Measurements from ENCODE around the gene SETBP1.
A peak's percentile ranks its signal among the peaks of the same experiment; 100 is the strongest.
"Not testable (repeated sequence)": the region's sequence is repeated elsewhere in the genome, so short reads cannot be mapped to it uniquely, and the experiment has no call there.

SETBP1 gene

GRCh38 chr18:44704135-44704789 is 23.6 kb downstream of the SETBP1 start:
- no peak for DNase-seq (ENCODE audit: low read depth)

DNA sequence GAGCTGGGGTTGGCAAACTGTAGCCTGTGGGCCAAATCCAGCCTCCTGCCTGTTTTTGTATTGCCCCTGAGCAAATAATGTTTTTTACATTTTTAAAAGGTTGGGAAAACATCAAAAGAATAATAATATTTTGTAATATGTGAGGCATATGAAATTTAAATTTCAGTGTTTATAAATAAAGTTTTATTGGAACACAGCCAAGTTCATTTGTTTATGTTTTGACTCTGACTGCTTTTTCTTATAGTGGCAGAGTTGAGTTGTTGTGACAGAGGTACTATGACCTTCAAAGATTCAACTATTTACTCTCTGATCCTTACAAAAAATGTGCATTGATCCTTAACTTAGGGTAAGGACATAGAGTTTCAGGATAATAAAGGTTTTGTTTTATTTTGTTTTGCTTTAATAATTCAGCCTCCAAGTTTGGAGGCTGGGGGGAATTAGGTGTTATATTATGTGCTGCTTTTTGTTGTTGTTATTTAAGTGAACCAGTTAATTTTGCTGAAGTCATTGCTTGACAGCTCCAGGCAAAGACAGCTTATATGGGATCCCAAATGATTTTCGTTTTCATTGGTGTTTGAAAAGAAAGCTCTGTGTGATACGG is 24.5 kb downstream of the SETBP1 start:
- no peak for DNase-seq (ENCODE audit: low read depth)

- no peak for DNase-seq (ENCODE audit: low read depth)
Measured at GRCh38 chr18:44708451-44709083, 27.9 kb downstream of the SETBP1 start.

DNA sequence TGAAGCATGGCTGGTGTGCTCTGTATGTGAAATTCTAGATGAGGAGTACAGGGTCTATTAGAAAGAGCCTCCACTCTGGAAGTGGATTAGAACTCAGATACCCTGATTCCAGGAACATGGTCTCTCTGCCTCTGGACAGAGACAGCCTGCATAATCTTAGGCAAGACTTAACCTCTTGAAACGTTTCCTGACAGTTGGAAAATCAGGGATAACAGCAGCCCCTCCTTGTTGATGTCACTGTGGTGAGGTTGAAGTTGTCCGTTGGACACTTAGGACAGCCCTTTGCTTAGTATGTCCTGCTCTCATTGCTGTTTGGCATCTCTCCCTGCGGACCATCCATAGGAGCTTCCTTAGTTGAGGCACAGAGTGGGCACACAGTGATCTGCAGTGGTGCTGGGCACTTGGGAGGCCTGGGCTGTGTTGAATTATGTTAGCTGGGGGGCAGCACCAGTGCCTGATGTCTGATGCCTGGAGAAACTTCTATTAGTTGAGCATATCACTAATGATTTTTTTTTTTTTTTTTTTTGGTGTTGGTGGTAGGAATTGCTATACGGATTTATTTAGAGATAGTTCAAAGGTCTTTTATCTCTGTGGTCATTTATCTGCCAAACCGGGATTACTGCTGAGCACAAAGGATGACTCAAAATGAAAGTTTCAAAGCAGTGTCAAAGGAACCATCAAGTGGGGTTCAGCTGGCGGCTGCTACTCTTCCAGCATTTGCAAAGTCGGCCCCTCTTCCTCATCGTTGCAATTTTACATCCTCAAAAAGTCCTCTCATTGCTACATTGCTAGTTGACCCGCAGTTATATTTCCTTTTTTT is 28.8 kb downstream of the SETBP1 start:
- DNase-seq (ENCODE audit: low read depth): no peak

DNA sequence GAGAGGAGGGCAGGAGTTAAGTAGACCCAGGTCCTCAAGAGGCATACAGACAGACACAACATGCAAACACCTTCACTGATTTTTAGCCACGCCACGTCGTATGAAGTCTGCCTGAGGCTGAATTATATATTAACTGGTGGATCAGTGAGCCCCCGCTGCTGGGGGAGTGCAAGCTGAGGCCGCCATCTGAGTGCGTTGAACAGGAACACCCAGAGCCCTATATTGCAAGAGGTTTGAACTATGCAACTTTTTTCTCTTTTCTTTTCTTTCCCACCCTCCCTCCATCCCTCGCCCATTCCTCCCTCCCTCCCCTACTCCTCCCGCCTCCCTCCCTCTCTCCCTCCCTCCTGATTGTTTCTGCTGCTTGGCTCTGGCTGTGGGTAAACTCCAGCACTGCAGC is 30.2 kb downstream of the SETBP1 start:
- no peak for DNase-seq (ENCODE audit: low read depth)

- DNase-seq (ENCODE audit: low read depth): no peak
Measured at GRCh38 chr18:44712025-44712424, 31.3 kb downstream of the SETBP1 start.

- no peak for DNase-seq (ENCODE audit: low read depth)
Measured at GRCh38 chr18:44713435-44713834, 32.7 kb downstream of the SETBP1 start.

DNA sequence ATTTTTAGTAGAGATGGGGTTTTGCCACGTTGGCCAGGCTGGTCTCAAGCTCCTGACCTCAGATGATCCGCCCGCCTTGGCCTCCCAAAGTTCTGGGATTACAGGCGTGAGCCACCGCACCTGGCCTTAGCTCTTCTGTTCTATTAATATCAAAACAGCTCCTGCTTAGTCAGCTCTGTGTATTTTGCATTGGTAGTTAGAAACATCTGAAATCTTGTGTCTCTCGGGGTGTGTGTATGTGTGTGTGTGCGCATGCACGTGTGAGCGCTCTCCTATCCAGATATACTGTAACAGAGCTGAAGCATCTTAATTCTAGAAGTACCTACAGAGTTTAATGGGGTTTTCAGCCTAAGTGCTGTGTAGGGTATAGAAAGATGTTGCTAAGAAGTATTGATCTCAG is 33.7 kb downstream of the SETBP1 start:
- no peak for DNase-seq (ENCODE audit: low read depth)

DNA sequence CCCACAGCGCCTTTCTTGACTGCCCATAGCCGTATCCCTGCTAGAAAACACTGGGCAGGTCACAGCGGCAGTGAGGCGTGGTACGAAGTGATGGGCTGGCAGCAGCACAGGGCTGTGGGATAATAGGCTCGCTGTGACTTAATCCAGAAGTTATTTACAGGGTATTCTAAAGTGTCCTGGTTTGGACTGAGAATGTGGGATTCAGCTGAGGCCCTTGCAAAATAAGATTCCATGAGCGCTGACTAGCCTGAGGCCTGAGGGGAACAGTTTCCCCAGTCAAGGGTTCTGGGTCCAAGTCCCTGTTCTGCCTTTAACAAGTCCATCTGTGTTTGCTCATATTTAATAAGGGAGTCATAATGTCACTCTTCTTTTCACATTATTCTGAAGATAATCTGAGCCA is 34.6 kb downstream of the SETBP1 start:
- DNase-seq (ENCODE audit: low read depth): no peak

- no peak for DNase-seq (ENCODE audit: low read depth)
Measured at GRCh38 chr18:44715842-44716241, 35.2 kb downstream of the SETBP1 start.

- DNase-seq (ENCODE audit: low read depth): no peak
Measured at GRCh38 chr18:44716697-44717163, 36.0 kb downstream of the SETBP1 start.

DNA sequence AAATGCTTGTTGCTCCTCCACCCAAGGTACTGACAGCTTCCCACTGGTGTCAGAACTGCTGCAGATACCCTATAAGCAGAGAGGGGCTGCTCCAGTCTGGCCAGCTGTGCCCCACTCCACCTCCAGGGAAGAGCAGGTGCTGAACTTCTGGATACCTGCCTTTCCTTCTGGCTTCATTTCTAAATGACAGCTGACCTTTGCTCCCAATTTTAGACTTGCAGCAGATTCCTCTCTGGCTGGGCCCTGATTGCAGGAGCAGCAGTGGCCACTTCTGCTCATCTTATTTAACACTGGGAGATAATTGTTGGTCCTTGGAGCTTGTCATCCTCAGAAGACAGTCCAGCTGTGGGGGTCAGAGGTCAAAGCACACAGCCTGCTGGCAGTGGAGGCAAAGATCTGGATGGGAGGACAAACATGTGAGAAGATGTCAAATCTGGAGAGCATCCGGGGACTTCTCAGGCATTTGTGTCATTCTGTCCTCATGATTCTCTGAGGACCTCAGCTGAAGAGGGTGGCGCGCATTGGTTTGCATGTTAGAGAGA is 38.9 kb downstream of the SETBP1 start:
- no peak for DNase-seq (ENCODE audit: low read depth)

DNA sequence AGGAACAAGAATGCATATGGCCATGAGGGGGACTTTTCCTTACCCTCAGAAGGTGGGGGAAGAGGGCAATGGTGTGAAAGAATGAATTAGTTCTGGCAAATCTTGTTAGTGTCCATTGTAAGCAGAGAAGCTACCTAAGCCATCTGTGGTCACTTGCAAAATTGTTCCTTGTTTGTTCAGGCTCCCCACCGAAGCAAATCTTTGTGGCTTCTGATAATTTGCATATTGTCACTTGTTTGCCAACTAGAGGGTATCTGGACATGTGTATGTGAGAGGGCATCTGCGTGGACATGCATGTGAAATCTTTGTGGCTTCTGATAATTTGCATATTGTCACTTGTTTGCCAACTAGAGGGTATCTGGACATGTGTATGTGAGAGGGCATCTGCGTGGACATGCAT is 41.1 kb downstream of the SETBP1 start:
- not testable (repeated sequence) for DNase-seq (ENCODE audit: low read depth)

- DNase-seq (ENCODE audit: low read depth): no peak
Measured at GRCh38 chr18:44723411-44723810, 42.7 kb downstream of the SETBP1 start.

GRCh38 chr18:44724105-44724778 is 43.6 kb downstream of the SETBP1 start:
- no peak for DNase-seq (ENCODE audit: low read depth)

GRCh38 chr18:44725300-44726058 is 44.8 kb downstream of the SETBP1 start:
- DNase-seq (ENCODE audit: low read depth): no peak

DNA sequence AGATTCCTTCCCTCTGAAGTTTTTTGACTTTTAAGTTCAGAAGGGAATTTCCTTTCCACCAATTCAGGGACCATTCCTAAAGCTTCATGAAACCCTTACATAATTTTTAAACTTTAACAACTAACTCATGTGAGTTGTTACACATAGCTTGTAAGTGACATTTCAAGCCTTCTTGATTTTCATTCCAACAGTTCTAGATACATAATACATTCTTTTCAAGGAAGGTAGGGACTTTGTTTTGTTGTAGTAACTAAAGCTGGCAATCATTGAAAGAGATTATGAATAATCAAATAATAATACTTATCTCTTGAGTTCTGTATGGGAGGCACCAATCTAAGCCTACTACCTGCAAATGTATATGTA is 45.4 kb downstream of the SETBP1 start:
- DNase-seq (ENCODE audit: low read depth): no peak

DNA sequence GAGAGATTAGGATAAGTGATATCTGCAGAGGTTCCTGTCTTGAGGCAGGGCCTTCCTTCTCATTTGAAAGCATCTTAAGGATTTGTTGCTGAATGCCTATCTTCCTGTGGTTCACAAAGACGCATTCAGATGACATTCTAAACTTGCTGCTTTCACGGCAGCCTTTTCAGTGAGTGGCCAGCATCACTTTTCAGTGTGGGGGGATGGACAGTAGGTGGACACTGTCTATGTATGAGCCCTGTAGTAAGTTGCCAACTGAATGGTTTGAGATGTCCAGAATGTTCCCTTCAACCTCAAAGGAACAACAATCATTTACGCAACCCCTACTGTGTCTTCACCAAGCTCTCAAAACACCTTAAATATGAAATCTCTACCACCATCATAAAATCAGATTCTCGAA is 46.6 kb downstream of the SETBP1 start:
- DNase-seq (ENCODE audit: low read depth): no peak

DNA sequence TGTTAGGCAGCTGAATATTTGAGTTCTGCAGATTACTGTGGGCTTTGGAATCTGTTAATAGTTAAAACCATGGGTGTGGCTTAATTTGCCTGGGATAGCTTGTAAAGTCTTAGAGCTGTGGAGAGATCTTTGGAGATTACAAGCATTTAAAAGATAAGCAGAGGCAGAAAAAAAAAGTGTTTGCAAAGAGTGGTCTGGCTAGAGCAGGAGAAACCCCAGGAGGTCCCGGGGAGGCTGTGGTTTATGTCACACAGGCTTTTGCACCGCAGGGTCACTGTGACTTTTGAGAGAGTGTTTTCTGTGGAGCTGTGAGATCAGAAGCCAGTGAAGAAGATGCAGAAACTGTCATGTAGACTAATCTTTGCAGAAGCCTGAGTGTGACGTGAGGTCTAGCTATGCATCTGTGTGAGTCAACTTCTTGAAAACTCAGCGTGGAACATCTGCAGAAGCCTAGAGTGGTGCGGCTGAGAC is 49.0 kb downstream of the SETBP1 start:
- peak; percentile 78 for DNase-seq (ENCODE audit: low read depth)

- no peak for DNase-seq (ENCODE audit: low read depth)
Measured at GRCh38 chr18:44730803-44731529, 50.3 kb downstream of the SETBP1 start.
